ENCODE results near the gene IGF1. TPM values are rescaled to one million over a fixed set of nuclear protein-coding genes. Genes with fewer than 3 reads are reported as not detected.

The IGF1 gene
- total RNA-seq, 1 donor from 2014 or later: 62.2 TPM

DNA sequence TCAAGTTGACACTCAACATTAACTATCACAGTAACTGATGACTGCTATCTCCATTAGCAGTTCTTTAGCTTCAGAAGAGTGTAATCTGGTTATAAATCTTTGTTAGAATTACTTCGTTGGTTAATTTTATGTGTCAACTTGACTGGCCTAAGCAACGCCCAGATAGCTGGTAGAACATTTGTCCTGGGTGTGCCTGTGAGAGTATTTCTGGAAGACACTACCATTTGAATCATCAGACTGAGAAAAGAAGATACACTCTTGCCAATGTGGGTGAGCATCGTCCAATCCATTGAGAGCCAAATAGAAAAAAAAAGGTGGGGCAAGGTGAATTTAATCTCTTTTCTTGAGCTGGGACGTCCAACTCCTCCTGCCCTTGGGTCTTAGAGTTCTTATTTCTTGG is 129.0 kb downstream of the IGF1 start:
- H3K4me3 Mint-ChIP-seq: no peak overlapping the region
- H3K9me3 Mint-ChIP-seq: peaks cover 17% of the 10 kb centered on the region
- H3K36me3 Mint-ChIP-seq: peaks cover 16% of the 10 kb centered on the region
- no peaks in the 10 kb centered on the region for H3K27me3 Mint-ChIP-seq (ENCODE audit: low read depth)
- peaks cover 46% of the 10 kb centered on the region for H3K4me1 Mint-ChIP-seq
- no peak for DNase-seq (ENCODE audit: low spot score in 2 of 2, unreplicated experiment in 2 of 2)
- no peak overlapping the region for H3K27ac Mint-ChIP-seq
- TF ChIP-seq, protein P1, sequence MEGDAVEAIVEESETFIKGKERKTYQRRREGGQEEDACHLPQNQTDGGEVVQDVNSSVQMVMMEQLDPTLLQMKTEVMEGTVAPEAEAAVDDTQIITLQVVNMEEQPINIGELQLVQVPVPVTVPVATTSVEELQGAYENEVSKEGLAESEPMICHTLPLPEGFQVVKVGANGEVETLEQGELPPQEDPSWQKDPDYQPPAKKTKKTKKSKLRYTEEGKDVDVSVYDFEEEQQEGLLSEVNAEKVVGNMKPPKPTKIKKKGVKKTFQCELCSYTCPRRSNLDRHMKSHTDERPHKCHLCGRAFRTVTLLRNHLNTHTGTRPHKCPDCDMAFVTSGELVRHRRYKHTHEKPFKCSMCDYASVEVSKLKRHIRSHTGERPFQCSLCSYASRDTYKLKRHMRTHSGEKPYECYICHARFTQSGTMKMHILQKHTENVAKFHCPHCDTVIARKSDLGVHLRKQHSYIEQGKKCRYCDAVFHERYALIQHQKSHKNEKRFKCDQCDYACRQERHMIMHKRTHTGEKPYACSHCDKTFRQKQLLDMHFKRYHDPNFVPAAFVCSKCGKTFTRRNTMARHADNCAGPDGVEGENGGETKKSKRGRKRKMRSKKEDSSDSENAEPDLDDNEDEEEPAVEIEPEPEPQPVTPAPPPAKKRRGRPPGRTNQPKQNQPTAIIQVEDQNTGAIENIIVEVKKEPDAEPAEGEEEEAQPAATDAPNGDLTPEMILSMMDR (IDR thresholded peaks at IDR 0.05; ENCODE audit: unreplicated experiment): no peak

DNA sequence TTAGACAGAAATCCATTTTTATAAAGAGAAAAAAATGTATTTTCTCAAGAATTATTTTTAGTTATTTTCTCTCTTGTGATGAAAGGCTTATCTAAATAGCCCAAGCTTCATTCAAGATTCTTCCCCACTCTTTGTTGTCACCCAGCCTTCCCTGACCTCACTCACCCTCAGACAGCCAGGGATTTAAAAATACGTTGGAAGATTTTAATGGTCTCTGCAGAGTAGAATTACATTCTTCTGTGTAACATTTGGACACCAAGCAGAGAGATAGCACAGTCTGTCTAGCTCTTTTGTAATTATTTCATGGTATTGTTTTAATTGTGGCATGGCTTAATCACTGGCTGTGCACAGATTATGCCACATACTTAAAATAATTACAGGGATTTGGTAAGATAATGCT is 130.3 kb downstream of the IGF1 start:
- Mint-ChIP-seq H3K9me3 (peaks cover 18% of the 10 kb centered on the region), H3K36me3 (peaks cover 18% of the 10 kb centered on the region), H3K27me3 (ENCODE audit: low read depth) (no peaks in the 10 kb centered on the region), H3K4me3 (no peak overlapping the region), H3K27ac (peak overlapping the region; percentile 74), H3K4me1 (peaks cover 36% of the 10 kb centered on the region)
- TF ChIP-seq, protein P1 (IDR thresholded peaks at IDR 0.05; ENCODE audit: unreplicated experiment): no peak
- no peak for DNase-seq (ENCODE audit: low spot score in 2 of 2, unreplicated experiment in 2 of 2)

- no peak overlapping the region for H3K27ac Mint-ChIP-seq
- DNase-seq (ENCODE audit: low spot score in 2 of 2, unreplicated experiment in 2 of 2): no peak
- peaks cover 23% of the 10 kb centered on the region for H3K9me3 Mint-ChIP-seq
- TF ChIP-seq, protein P1 (IDR thresholded peaks at IDR 0.05; ENCODE audit: unreplicated experiment): no peak
- H3K27me3 Mint-ChIP-seq (ENCODE audit: low read depth): no peaks in the 10 kb centered on the region
- peaks cover 36% of the 10 kb centered on the region for H3K4me1 Mint-ChIP-seq
- H3K4me3 Mint-ChIP-seq: no peak overlapping the region
- peaks cover 15% of the 10 kb centered on the region for H3K36me3 Mint-ChIP-seq
Observed at GRCh38 chr12:102349079-102349478, 131.3 kb downstream of the IGF1 start.

DNA sequence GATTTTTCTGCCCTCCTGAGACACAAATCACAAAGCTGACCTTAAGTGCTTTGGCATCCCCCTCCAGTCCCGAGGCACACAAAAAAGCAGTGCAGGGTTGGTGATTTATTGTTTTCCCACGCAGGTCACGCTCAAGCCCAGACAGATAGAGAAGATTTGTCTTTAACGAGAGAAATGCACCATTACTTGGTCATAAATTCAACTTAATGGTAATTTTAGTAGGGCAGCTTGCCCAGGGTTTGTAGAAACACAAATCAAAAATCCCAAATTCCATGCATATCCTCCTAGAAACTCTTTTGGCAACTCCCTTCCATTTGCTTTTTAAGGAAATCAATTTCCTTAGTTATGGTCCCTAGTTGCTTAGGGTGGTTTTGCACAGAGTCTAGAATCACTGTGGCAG is 132.6 kb downstream of the IGF1 start:
- Mint-ChIP-seq H3K36me3 (peaks cover 14% of the 10 kb centered on the region), H3K27ac (peak overlapping the region; percentile 88), H3K4me1 (peaks cover 36% of the 10 kb centered on the region)

More for the DNA sequence above, 132.6 kb downstream of the IGF1 start:
- no peaks in the 10 kb centered on the region for H3K27me3 Mint-ChIP-seq (ENCODE audit: low read depth)
- no peak for DNase-seq (ENCODE audit: low spot score in 2 of 2, unreplicated experiment in 2 of 2)
- H3K9me3 Mint-ChIP-seq: peaks cover 26% of the 10 kb centered on the region
- TF ChIP-seq, protein P1 (IDR thresholded peaks at IDR 0.05; ENCODE audit: unreplicated experiment): no peak
- H3K4me3 Mint-ChIP-seq: no peak overlapping the region

Measured in mesothelial cell of epicardium (in vitro differentiated cells).